HepG2 (cell line): ENCODE measurements around the gene MORN1. TPM values are rescaled to one million over a fixed set of nuclear protein-coding genes. Genes with fewer than 3 reads are reported as not detected.
A peak's percentile ranks its signal among the peaks of the same experiment; 100 is the strongest.

ENCODE experiments used
- AKAP8 ChIP-seq: sonication (generic); formaldehyde crosslinking; IDR thresholded peaks from 2 replicates; pipeline ENCODE4 v1.5.1; 2020; ENCODE audit warnings: mild to moderate bottlenecking, missing genetic modification reagents
- ATF7-NPFF ChIP-seq: sonication (generic); formaldehyde crosslinking; IDR thresholded peaks from 2 replicates; pipeline ENCODE4 v1.8.1; 2023; ENCODE audit warnings: mild to moderate bottlenecking, low read depth, missing genetic modification reagents, moderate library complexity
- ELF1 ChIP-seq: sonication (generic); formaldehyde crosslinking; IDR thresholded peaks from 2 replicates; pipeline ENCODE4 v1.4.0; 2020; ENCODE audit warnings: missing genetic modification reagents
- ETV5 ChIP-seq: IDR thresholded peaks from 2 replicates; pipeline ENCODE4 v1.6.1; 2018; ENCODE audit warnings: missing biosample characterization, missing genetic modification reagents, inconsistent platforms, borderline replicate concordance
- HOXA7 ChIP-seq: sonication (generic); formaldehyde crosslinking; IDR thresholded peaks from 2 replicates; pipeline ENCODE4 v1.8.1; 2022; ENCODE audit warnings: mild to moderate bottlenecking, missing genetic modification reagents, moderate library complexity
- MTF1 ChIP-seq: sonication (generic); formaldehyde crosslinking; IDR thresholded peaks from 2 replicates; pipeline ENCODE4 v1.5.0; 2020; ENCODE audit warnings: missing genetic modification reagents
- SRF ChIP-seq: IDR thresholded peaks from 2 replicates; pipeline ENCODE4 v1.6.1; 2011; ENCODE audit warnings: mild to moderate bottlenecking, low read depth, low read length, moderate library complexity
- SSRP1 ChIP-seq: IDR thresholded peaks from 2 replicates; pipeline ENCODE4 v1.6.1; 2016; ENCODE audit warnings: control low read depth
- TBX3 ChIP-seq: fragments of 450-650 bp; IDR thresholded peaks from 2 replicates; pipeline ENCODE4 v1.6.1; 2017; ENCODE audit warnings: antibody characterized with exemption, mild to moderate bottlenecking, inconsistent platforms, borderline replicate concordance
- ZBTB20 ChIP-seq: sonication (generic); formaldehyde crosslinking; IDR thresholded peaks from 2 replicates; pipeline ENCODE4 v1.8.1; 2023; ENCODE audit warnings: missing genetic modification reagents, low read depth, mild to moderate bottlenecking, borderline replicate concordance
- ZNF264 ChIP-seq: sonication (generic); formaldehyde crosslinking; IDR thresholded peaks from 2 replicates; pipeline ENCODE4 v1.4.0; 2020; ENCODE audit warnings: missing genetic modification reagents
- ZNF777 ChIP-seq: sonication (generic); formaldehyde crosslinking; IDR thresholded peaks from 2 replicates; pipeline ENCODE4 v1.4.0; 2020; ENCODE audit warnings: missing genetic modification reagents
- polyA plus RNA-seq, 8 experiments: library from polyadenylated mRNA; depleted of rRNA in 3 of 8; stranded (reverse) in 7 of 8; unstranded in 1 of 8; fragments of >200 nt; fragmentation: Illumina TruSeq in 4 of 8; extraction: Trizol in 4 of 8; gene quantifications; 2 replicates each; pipeline versions ENCODE4 v1.2.1 to v1.2.3, GENCODE V29; 2011 to 2016; ENCODE audit warnings: low read depth in 4 of 8, missing spikeins in 1 of 8, mixed read lengths in 1 of 8; ENCODE audit not compliant: insufficient read depth in 1 of 8
- total RNA-seq, 5 experiments: library from RNA; depleted of rRNA; stranded (reverse); fragments of >200 nt; fragmentation: Illumina TruSeq; extraction: Trizol; gene quantifications; 2 replicates each; pipeline ENCODE4 v1.2.3, GENCODE V29; 2016; ENCODE audit warnings: low read depth in 1 of 5
- TF ChIP-seq, protein P1 (sequence below): sonication (generic); formaldehyde crosslinking; IDR thresholded peaks from 2 replicates; pipeline ENCODE4 v1.4.0; 2020; ENCODE audit warnings: missing genetic modification reagents, borderline replicate concordance
- TF ChIP-seq, protein P2 (sequence below): sonication (generic); formaldehyde crosslinking; IDR thresholded peaks from 2 replicates; pipeline ENCODE4 v1.4.0; 2020; ENCODE audit warnings: missing genetic modification reagents
- TF ChIP-seq, protein P3 (sequence below): sonication (generic); formaldehyde crosslinking; IDR thresholded peaks from 2 replicates; pipeline ENCODE4 v1.5.0; 2020; ENCODE audit warnings: mild to moderate bottlenecking, missing genetic modification reagents, moderate library complexity
- TF ChIP-seq, protein P4 (sequence below): sonication (generic); formaldehyde crosslinking; IDR thresholded peaks from 2 replicates; pipeline ENCODE4 v1.4.0; 2020; ENCODE audit warnings: missing genetic modification reagents

Gene MORN1
- total and polyA plus RNA-seq, 2 of the 13 experiments (the other 11 are each of a cell fraction or from before 2014, with no cell fraction given) = 3.1 to 6.5 TPM

DNA sequence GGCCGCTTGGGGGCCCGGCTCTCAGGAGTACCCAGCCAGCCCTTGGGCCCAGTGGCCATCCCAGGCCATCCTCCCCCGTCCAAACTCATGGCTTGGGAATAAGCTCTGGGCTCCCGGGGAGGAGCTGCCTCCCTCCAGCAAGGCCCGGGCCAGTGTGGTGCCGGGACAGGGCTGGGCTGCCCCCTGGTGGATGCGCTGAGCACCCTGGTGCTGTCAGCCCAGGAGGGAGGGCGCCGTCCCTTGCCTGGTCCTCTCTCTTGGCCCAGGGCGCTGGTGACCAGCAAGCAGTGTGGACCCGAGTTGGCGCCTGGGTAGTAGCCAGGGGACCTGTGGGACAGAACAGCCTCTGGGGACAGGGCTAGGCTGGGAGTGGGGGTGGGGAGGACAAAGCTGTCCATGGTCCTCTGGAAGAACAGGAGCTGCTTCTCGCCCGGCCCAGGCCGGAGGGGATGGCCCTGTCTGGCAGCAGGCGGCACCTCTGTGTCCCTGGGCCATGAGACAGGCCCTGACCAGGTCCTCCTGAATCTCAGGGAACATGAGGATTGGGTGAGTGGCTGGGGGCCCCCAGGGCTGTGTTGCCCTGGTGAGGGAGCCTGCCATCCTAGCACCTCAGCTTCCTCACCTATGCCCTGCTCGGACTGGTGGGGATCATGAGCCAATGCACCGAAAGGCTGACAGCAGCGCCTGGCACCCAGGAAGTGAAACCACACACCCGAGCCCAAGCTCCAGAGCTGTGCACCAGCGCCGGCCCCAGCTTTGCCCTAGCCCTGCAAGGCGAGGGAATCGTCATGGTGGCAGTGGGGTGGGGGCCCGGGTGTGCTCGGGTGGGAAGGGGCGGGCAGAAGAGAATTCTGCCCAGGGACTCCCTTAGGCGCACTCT, 9.4 kb downstream of the MORN1 start (continued):
- TF ChIP-seq ATF7-NPFF (CRISPR knock-in tag) (no peak), ELF1 (CRISPR knock-in tag) (no peak), AKAP8 (CRISPR knock-in tag) (no peak), SSRP1 (CRISPR knock-in tag) (0 out of 2 replicates have a peak, but pooled peaks have one; percentile 53), ETV5 (CRISPR knock-in tag) (0 out of 2 replicates have a peak, but pooled peaks have one; percentile 29), ZBTB20 (no peak), SRF (no peak), MTF1 (no peak), ZNF777 (CRISPR knock-in tag) (no peak), TBX3 (no peak), HOXA7 (no peak), ZNF264 (CRISPR knock-in tag) (no peak)
- TF ChIP-seq, protein P1, sequence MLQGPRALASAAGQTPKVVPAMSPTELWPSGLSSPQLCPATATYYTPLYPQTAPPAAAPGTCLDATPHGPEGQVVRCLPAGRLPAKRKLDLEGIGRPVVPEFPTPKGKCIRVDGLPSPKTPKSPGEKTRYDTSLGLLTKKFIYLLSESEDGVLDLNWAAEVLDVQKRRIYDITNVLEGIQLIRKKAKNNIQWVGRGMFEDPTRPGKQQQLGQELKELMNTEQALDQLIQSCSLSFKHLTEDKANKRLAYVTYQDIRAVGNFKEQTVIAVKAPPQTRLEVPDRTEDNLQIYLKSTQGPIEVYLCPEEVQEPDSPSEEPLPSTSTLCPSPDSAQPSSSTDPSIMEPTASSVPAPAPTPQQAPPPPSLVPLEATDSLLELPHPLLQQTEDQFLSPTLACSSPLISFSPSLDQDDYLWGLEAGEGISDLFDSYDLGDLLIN (CRISPR knock-in tag) = no peak
- TF ChIP-seq, protein P2, sequence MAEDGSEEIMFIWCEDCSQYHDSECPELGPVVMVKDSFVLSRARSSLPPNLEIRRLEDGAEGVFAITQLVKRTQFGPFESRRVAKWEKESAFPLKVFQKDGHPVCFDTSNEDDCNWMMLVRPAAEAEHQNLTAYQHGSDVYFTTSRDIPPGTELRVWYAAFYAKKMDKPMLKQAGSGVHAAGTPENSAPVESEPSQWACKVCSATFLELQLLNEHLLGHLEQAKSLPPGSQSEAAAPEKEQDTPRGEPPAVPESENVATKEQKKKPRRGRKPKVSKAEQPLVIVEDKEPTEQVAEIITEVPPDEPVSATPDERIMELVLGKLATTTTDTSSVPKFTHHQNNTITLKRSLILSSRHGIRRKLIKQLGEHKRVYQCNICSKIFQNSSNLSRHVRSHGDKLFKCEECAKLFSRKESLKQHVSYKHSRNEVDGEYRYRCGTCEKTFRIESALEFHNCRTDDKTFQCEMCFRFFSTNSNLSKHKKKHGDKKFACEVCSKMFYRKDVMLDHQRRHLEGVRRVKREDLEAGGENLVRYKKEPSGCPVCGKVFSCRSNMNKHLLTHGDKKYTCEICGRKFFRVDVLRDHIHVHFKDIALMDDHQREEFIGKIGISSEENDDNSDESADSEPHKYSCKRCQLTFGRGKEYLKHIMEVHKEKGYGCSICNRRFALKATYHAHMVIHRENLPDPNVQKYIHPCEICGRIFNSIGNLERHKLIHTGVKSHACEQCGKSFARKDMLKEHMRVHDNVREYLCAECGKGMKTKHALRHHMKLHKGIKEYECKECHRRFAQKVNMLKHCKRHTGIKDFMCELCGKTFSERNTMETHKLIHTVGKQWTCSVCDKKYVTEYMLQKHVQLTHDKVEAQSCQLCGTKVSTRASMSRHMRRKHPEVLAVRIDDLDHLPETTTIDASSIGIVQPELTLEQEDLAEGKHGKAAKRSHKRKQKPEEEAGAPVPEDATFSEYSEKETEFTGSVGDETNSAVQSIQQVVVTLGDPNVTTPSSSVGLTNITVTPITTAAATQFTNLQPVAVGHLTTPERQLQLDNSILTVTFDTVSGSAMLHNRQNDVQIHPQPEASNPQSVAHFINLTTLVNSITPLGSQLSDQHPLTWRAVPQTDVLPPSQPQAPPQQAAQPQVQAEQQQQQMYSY = 0 out of 2 replicates have a peak, but pooled peaks have one; percentile 8
- TF ChIP-seq, protein P3, sequence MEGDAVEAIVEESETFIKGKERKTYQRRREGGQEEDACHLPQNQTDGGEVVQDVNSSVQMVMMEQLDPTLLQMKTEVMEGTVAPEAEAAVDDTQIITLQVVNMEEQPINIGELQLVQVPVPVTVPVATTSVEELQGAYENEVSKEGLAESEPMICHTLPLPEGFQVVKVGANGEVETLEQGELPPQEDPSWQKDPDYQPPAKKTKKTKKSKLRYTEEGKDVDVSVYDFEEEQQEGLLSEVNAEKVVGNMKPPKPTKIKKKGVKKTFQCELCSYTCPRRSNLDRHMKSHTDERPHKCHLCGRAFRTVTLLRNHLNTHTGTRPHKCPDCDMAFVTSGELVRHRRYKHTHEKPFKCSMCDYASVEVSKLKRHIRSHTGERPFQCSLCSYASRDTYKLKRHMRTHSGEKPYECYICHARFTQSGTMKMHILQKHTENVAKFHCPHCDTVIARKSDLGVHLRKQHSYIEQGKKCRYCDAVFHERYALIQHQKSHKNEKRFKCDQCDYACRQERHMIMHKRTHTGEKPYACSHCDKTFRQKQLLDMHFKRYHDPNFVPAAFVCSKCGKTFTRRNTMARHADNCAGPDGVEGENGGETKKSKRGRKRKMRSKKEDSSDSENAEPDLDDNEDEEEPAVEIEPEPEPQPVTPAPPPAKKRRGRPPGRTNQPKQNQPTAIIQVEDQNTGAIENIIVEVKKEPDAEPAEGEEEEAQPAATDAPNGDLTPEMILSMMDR = peak; percentile 98
- TF ChIP-seq, protein P4, sequence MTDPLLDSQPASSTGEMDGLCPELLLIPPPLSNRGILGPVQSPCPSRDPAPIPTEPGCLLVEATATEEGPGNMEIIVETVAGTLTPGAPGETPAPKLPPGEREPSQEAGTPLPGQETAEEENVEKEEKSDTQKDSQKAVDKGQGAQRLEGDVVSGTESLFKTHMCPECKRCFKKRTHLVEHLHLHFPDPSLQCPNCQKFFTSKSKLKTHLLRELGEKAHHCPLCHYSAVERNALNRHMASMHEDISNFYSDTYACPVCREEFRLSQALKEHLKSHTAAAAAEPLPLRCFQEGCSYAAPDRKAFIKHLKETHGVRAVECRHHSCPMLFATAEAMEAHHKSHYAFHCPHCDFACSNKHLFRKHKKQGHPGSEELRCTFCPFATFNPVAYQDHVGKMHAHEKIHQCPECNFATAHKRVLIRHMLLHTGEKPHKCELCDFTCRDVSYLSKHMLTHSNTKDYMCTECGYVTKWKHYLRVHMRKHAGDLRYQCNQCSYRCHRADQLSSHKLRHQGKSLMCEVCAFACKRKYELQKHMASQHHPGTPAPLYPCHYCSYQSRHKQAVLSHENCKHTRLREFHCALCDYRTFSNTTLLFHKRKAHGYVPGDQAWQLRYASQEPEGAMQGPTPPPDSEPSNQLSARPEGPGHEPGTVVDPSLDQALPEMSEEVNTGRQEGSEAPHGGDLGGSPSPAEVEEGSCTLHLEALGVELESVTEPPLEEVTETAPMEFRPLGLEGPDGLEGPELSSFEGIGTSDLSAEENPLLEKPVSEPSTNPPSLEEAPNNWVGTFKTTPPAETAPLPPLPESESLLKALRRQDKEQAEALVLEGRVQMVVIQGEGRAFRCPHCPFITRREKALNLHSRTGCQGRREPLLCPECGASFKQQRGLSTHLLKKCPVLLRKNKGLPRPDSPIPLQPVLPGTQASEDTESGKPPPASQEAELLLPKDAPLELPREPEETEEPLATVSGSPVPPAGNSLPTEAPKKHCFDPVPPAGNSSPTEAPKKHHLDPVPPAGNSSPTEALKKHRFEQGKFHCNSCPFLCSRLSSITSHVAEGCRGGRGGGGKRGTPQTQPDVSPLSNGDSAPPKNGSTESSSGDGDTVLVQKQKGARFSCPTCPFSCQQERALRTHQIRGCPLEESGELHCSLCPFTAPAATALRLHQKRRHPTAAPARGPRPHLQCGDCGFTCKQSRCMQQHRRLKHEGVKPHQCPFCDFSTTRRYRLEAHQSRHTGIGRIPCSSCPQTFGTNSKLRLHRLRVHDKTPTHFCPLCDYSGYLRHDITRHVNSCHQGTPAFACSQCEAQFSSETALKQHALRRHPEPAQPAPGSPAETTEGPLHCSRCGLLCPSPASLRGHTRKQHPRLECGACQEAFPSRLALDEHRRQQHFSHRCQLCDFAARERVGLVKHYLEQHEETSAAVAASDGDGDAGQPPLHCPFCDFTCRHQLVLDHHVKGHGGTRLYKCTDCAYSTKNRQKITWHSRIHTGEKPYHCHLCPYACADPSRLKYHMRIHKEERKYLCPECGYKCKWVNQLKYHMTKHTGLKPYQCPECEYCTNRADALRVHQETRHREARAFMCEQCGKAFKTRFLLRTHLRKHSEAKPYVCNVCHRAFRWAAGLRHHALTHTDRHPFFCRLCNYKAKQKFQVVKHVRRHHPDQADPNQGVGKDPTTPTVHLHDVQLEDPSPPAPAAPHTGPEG (CRISPR knock-in tag) = 0 out of 2 replicates have a peak, but pooled peaks have one; percentile 42
